HepG2 (cell line): ENCODE results near the gene PARK7. TPM values are rescaled to one million over a fixed set of nuclear protein-coding genes. Genes with fewer than 3 reads are reported as not detected.

Experiments used
- HMGXB3 ChIP-seq: sonication (generic); formaldehyde crosslinking; IDR thresholded peaks from 2 replicates; pipeline ENCODE4 v1.4.0; 2020; ENCODE audit warnings: missing genetic modification reagents, borderline replicate concordance
- MAF1 ChIP-seq: sonication (generic); formaldehyde crosslinking; IDR thresholded peaks from 2 replicates; pipeline ENCODE4 v1.5.0; 2020; ENCODE audit warnings: missing genetic modification reagents, borderline replicate concordance
- NFIC ChIP-seq: IDR thresholded peaks from 2 replicates; pipeline ENCODE4 v1.6.1; 2012; ENCODE audit warnings: mild to moderate bottlenecking, low read length, inconsistent platforms
- PLRG1 ChIP-seq: fragments of 450-650 bp; conservative IDR thresholded peaks from 2 replicates; pipeline ENCODE4 v1.6.1; 2016
- TRAFD1 ChIP-seq: sonication (generic); formaldehyde crosslinking; IDR thresholded peaks from 2 replicates; pipeline ENCODE4 v1.5.1; 2020; ENCODE audit warnings: missing genetic modification reagents, mild to moderate bottlenecking, borderline replicate concordance
- ZBTB2 ChIP-seq: sonication (generic); formaldehyde crosslinking; IDR thresholded peaks from 2 replicates; pipeline ENCODE4 v1.8.0; 2022; ENCODE audit warnings: low read depth, missing genetic modification reagents
- ZBTB3 ChIP-seq: sonication (generic); formaldehyde crosslinking; IDR thresholded peaks from 2 replicates; pipeline ENCODE4 v1.4.0; 2020; ENCODE audit warnings: low read depth, mild to moderate bottlenecking, moderate library complexity, missing genetic modification reagents, borderline replicate concordance
- ZBTB40 ChIP-seq, 2 experiments: fragments of 450-650 bp in 1 of 2; sonication (generic) in 1 of 2; formaldehyde crosslinking in 1 of 2; IDR thresholded peaks; 2 replicates each; pipeline versions ENCODE4 v1.6.1 to v1.8.0; 2016 to 2022; ENCODE audit warnings: antibody characterized with exemption in 1 of 2, mild to moderate bottlenecking in 1 of 2, missing genetic modification reagents in 1 of 2
- ZFX ChIP-seq: sonication (generic); formaldehyde crosslinking; IDR thresholded peaks from 2 replicates; pipeline ENCODE4 v1.4.0; 2020; ENCODE audit warnings: mild to moderate bottlenecking, low read depth, missing genetic modification reagents, moderate library complexity
- ZNF572 ChIP-seq: sonication (generic); formaldehyde crosslinking; IDR thresholded peaks from 2 replicates; pipeline ENCODE4 v1.5.1; 2020; ENCODE audit warnings: mild to moderate bottlenecking, missing genetic modification reagents
- polyA plus RNA-seq, 8 experiments: library from polyadenylated mRNA; depleted of rRNA in 3 of 8; stranded (reverse) in 7 of 8; unstranded in 1 of 8; fragments of >200 nt; fragmentation: Illumina TruSeq in 4 of 8; extraction: Trizol in 4 of 8; gene quantifications; 2 replicates each; pipeline versions ENCODE4 v1.2.1 to v1.2.3, GENCODE V29; 2011 to 2016; ENCODE audit warnings: low read depth in 4 of 8, missing spikeins in 1 of 8, mixed read lengths in 1 of 8; ENCODE audit not compliant: insufficient read depth in 1 of 8
- total RNA-seq, 5 experiments: library from RNA; depleted of rRNA; stranded (reverse); fragments of >200 nt; fragmentation: Illumina TruSeq; extraction: Trizol; gene quantifications; 2 replicates each; pipeline ENCODE4 v1.2.3, GENCODE V29; 2016; ENCODE audit warnings: low read depth in 1 of 5

PARK7 gene
- total and polyA plus RNA-seq, 2 of the 13 experiments (the other 11 are each of a cell fraction or from before 2014, with no cell fraction given) = 212 to 296 TPM

DNA sequence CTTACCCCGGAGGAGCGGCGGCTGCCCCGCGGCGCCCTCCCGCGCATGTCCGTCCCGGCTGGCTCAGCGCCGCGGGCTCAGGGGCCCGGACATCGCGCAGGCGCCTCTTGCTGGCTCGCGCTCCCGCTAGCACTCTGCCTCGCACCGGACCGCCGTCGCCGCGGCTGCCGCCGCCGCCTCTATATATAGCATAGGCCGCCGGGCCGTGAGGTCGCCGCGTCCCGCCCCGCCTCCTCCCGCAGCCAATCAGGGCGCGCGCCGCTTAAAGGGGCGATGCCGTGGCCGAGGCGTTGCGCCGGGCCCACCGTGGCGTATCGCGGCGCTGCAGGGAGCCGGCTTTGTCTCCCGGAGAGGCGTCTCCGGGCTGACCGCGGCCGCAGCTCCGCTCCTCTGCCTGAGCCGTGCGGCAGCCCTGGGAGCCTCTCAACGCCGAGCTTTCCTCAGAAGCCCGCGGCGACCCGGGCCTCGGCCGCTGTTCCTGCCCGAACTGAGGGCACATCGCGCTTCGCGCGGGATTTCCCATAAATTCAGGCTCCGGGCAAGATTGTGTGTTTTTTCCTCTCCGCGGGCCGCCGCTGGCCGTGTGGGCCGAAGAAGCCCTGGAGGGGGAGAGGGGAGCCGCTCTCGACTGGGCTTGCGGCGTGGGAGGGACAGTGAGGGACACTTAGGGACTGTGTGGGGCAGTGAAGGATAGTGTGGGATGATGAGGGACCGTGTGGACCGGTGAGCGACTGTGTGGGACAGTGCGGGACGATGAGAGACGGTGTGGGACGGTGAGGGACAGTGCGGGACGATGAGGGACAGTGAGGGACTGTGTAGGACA is 64.9 kb downstream of the PARK7 start, which contains the start of gene ERRFI1 (continued):
- TF ChIP-seq ZBTB40 (IDR thresholded peaks at IDR 0.05) (no peak), ZBTB40 (CRISPR knock-in tag; IDR thresholded peaks at IDR 0.05) (no peak), NFIC (0 out of 2 replicates have a peak, but pooled peaks have one; percentile 49), HMGXB3 (CRISPR knock-in tag) (no peak; the same call in 1 of the 2 replicates), MAF1 (CRISPR knock-in tag) (peak; percentile 18; the same call in 1 of the 2 replicates), TRAFD1 (CRISPR knock-in tag) (no peak), ZBTB2 (CRISPR knock-in tag) (peak; percentile 73), PLRG1 (no peak), ZBTB3 (0 out of 2 replicates have a peak, but pooled peaks have one; percentile 70), ZFX (CRISPR knock-in tag) (peak; percentile 90), ZNF572 (CRISPR knock-in tag) (no peak)
